ENCODE measurements around the gene IL27RA.
A peak's percentile ranks its signal among the peaks of the same experiment; 100 is the strongest.

IL27RA gene

GRCh38 chr19:14055396-14055795, 23.8 kb downstream of the IL27RA start:
- no peak overlapping the region for H3K9ac ChIP-seq (ENCODE audit: low read length)
- H4K91ac ChIP-seq (ENCODE audit: low read depth, low read length), result no peak overlapping the region
- WGBS (ENCODE audit: extremely low coverage, insufficient coverage, insufficient read length), result no CpG with 5 or more reads among the region's 3 CpGs

GRCh38 chr19:14056069-14056666, 24.6 kb downstream of the IL27RA start:
- DNase-seq, result no peak
- Histone ChIP-seq H3K27me3 (ENCODE audit: insufficient read depth, low read length) (peaks cover 3% of the 10 kb centered on the region), H3K14ac (ENCODE audit: low read length) (no peak overlapping the region), H2BK120ac (ENCODE audit: insufficient read depth, low read length, poor library complexity) (no peak overlapping the region), H3K79me1 (ENCODE audit: low read length) (no peaks in the 10 kb centered on the region), H3K4me1 (ENCODE audit: control insufficient read depth in 1 of 2, insufficient read depth in 2 of 2, low read length in 2 of 2) (peaks cover 0 to 3% of the 10 kb centered on the region in 2 experiments), H3K4me3 (ENCODE audit: low read depth, low read length) (no peak overlapping the region), H3K4ac (ENCODE audit: low read depth, low read length) (no peak overlapping the region), H3K4me2 (ENCODE audit: low read length) (no peak overlapping the region), H3K27ac (ENCODE audit: low read depth, low read length) (no peak overlapping the region), H3K23ac (ENCODE audit: low read length) (no peak overlapping the region), H4K12ac (ENCODE audit: low read depth, low read length) (no peak overlapping the region), H4K8ac (ENCODE audit: low read depth, low read length) (no peak overlapping the region), H2BK12ac (ENCODE audit: low read length) (no peak overlapping the region), H2BK5ac (ENCODE audit: low read depth, low read length, poor library complexity) (no peak overlapping the region), H3K18ac (ENCODE audit: low read length) (no peak overlapping the region), H3K9ac (ENCODE audit: low read length) (no peak overlapping the region), H3K36me3 (ENCODE audit: control insufficient read depth in 1 of 2, insufficient read depth in 2 of 2, low read length in 2 of 2) (no peaks in the 10 kb centered on the region), H3K9me3 (ENCODE audit: insufficient read depth, low read depth, low read length) (no peaks in the 10 kb centered on the region), H4K91ac (ENCODE audit: low read depth, low read length) (no peak overlapping the region), H2AK5ac (ENCODE audit: low read length) (no peak overlapping the region), H2AFZ (ENCODE audit: insufficient read depth, low read length, poor library complexity) (no peak overlapping the region), H3K79me2 (ENCODE audit: control insufficient read depth, insufficient read depth, low read length, poor library complexity) (no peaks in the 10 kb centered on the region)
- no CpG with 5 or more reads among the region's 10 CpGs for WGBS (ENCODE audit: extremely low coverage, insufficient coverage, insufficient read length)

More at GRCh38 chr19:14055396-14055795, 23.8 kb downstream of the IL27RA start:
- Histone ChIP-seq H3K27me3 (ENCODE audit: insufficient read depth, low read length) (peaks cover 3% of the 10 kb centered on the region), H3K79me2 (ENCODE audit: control insufficient read depth, insufficient read depth, low read length, poor library complexity) (no peaks in the 10 kb centered on the region), H3K36me3 (ENCODE audit: control insufficient read depth in 1 of 2, insufficient read depth in 2 of 2, low read length in 2 of 2) (no peaks in the 10 kb centered on the region), H3K27ac (ENCODE audit: low read depth, low read length) (no peak overlapping the region), H2BK5ac (ENCODE audit: low read depth, low read length, poor library complexity) (no peak overlapping the region), H3K4ac (ENCODE audit: low read depth, low read length) (no peak overlapping the region), H4K8ac (ENCODE audit: low read depth, low read length) (no peak overlapping the region), H2AFZ (ENCODE audit: insufficient read depth, low read length, poor library complexity) (no peak overlapping the region), H3K79me1 (ENCODE audit: low read length) (no peaks in the 10 kb centered on the region), H3K4me3 (ENCODE audit: low read depth, low read length) (no peak overlapping the region), H4K12ac (ENCODE audit: low read depth, low read length) (no peak overlapping the region), H3K23ac (ENCODE audit: low read length) (no peak overlapping the region), H2AK5ac (ENCODE audit: low read length) (no peak overlapping the region), H2BK12ac (ENCODE audit: low read length) (no peak overlapping the region), H3K4me2 (ENCODE audit: low read length) (no peak overlapping the region), H2BK120ac (ENCODE audit: insufficient read depth, low read length, poor library complexity) (no peak overlapping the region), H3K9me3 (ENCODE audit: insufficient read depth, low read depth, low read length) (no peaks in the 10 kb centered on the region), H3K4me1 (ENCODE audit: control insufficient read depth in 1 of 2, insufficient read depth in 2 of 2, low read length in 2 of 2) (peaks cover 0 to 2% of the 10 kb centered on the region in 2 experiments), H3K14ac (ENCODE audit: low read length) (no peak overlapping the region), H3K18ac (ENCODE audit: low read length) (no peak overlapping the region)
- DNase-seq, result no peak

- Histone ChIP-seq H4K12ac (ENCODE audit: low read depth, low read length) (no peak overlapping the region), H4K91ac (ENCODE audit: low read depth, low read length) (no peak overlapping the region), H2AK5ac (ENCODE audit: low read length) (no peak overlapping the region), H3K18ac (ENCODE audit: low read length) (no peak overlapping the region), H3K79me1 (ENCODE audit: low read length) (peaks cover 3% of the 10 kb centered on the region), H3K36me3 (ENCODE audit: control insufficient read depth in 1 of 2, insufficient read depth in 2 of 2, low read length in 2 of 2) (no peaks in the 10 kb centered on the region), H2BK12ac (ENCODE audit: low read length) (no peak overlapping the region), H3K79me2 (ENCODE audit: control insufficient read depth, insufficient read depth, low read length, poor library complexity) (no peaks in the 10 kb centered on the region), H3K4me3 (ENCODE audit: low read depth, low read length) (no peak overlapping the region), H3K4me1 (ENCODE audit: control insufficient read depth in 1 of 2, insufficient read depth in 2 of 2, low read length in 2 of 2) (peaks cover 0 to 6% of the 10 kb centered on the region in 2 experiments), H3K9ac (ENCODE audit: low read length) (no peak overlapping the region), H4K8ac (ENCODE audit: low read depth, low read length) (no peak overlapping the region), H2BK5ac (ENCODE audit: low read depth, low read length, poor library complexity) (no peak overlapping the region), H2BK120ac (ENCODE audit: insufficient read depth, low read length, poor library complexity) (no peak overlapping the region), H3K23ac (ENCODE audit: low read length) (no peak overlapping the region), H3K9me3 (ENCODE audit: insufficient read depth, low read depth, low read length) (no peaks in the 10 kb centered on the region), H3K14ac (ENCODE audit: low read length) (no peak overlapping the region), H2AFZ (ENCODE audit: insufficient read depth, low read length, poor library complexity) (no peak overlapping the region), H3K27me3 (ENCODE audit: insufficient read depth, low read length) (peaks cover 3% of the 10 kb centered on the region), H3K27ac (ENCODE audit: low read depth, low read length) (no peak overlapping the region), H3K4me2 (ENCODE audit: low read length) (peak overlapping the region; percentile 61), H3K4ac (ENCODE audit: low read depth, low read length) (no peak overlapping the region)
- no peak for DNase-seq
- WGBS (ENCODE audit: extremely low coverage, insufficient coverage, insufficient read length), result no CpG with 5 or more reads among the region's 19 CpGs
These were observed 25.3 kb downstream of the IL27RA start for GRCh38 chr19:14056741-14057356.

- H2BK120ac ChIP-seq (ENCODE audit: insufficient read depth, low read length, poor library complexity), result no peak overlapping the region
- H2AFZ ChIP-seq (ENCODE audit: insufficient read depth, low read length, poor library complexity), result no peak overlapping the region
- H2BK12ac ChIP-seq (ENCODE audit: low read length), result no peak overlapping the region
- no peak overlapping the region for H3K4ac ChIP-seq (ENCODE audit: low read depth, low read length)
- H3K79me1 ChIP-seq (ENCODE audit: low read length), result peaks cover 3% of the 10 kb centered on the region
- no peak overlapping the region for H3K9ac ChIP-seq (ENCODE audit: low read length)
- no peak overlapping the region for H3K27ac ChIP-seq (ENCODE audit: low read depth, low read length)
- H3K18ac ChIP-seq (ENCODE audit: low read length), result no peak overlapping the region
- peaks cover 0 to 7% of the 10 kb centered on the region in 2 experiments for H3K4me1 ChIP-seq (ENCODE audit: control insufficient read depth in 1 of 2, insufficient read depth in 2 of 2, low read length in 2 of 2)
- no peak overlapping the region for H2BK5ac ChIP-seq (ENCODE audit: low read depth, low read length, poor library complexity)
- 100% methylated on average over 3 of the region's 17 CpGs for WGBS (ENCODE audit: extremely low coverage, insufficient coverage, insufficient read length)
- H3K9me3 ChIP-seq (ENCODE audit: insufficient read depth, low read depth, low read length), result no peaks in the 10 kb centered on the region
- no peak overlapping the region for H4K91ac ChIP-seq (ENCODE audit: low read depth, low read length)
- H3K4me3 ChIP-seq (ENCODE audit: low read depth, low read length), result no peak overlapping the region
- H3K4me2 ChIP-seq (ENCODE audit: low read length), result no peak overlapping the region
- peaks cover 3% of the 10 kb centered on the region for H3K27me3 ChIP-seq (ENCODE audit: insufficient read depth, low read length)
- DNase-seq, result no peak
- H3K36me3 ChIP-seq (ENCODE audit: control insufficient read depth in 1 of 2, insufficient read depth in 2 of 2, low read length in 2 of 2), result no peaks in the 10 kb centered on the region
- no peak overlapping the region for H3K23ac ChIP-seq (ENCODE audit: low read length)
- H2AK5ac ChIP-seq (ENCODE audit: low read length), result no peak overlapping the region
- H4K8ac ChIP-seq (ENCODE audit: low read depth, low read length), result no peak overlapping the region
- no peak overlapping the region for H4K12ac ChIP-seq (ENCODE audit: low read depth, low read length)
- no peak overlapping the region for H3K14ac ChIP-seq (ENCODE audit: low read length)
- no peaks in the 10 kb centered on the region for H3K79me2 ChIP-seq (ENCODE audit: control insufficient read depth, insufficient read depth, low read length, poor library complexity)
These were observed 26.9 kb downstream of the IL27RA start for GRCh38 chr19:14058182-14059092.
